Calu3 (cell line): ENCODE results near the gene NTM. TPM values are rescaled to one million over a fixed set of nuclear protein-coding genes. Genes with fewer than 3 reads are reported as not detected.

Source experiments
- BruUV-seq: library from RNA; stranded (reverse); fragments of 400-500 nt; replicated peaks from 2 replicates; lab custom pipeline; 2021; lab: Mats Ljungman, UMichigan
- CTCF ChIA-PET: fragments of 300-600 bp; sonication (Branson Sonifier 250); formaldehyde crosslinking; loops from one replicate; lab custom pipeline; 2022; ENCODE audit warnings: antibody characterized with exemption; lab: Charles Lee
- DNase-seq: peaks from one replicate; pipeline ENCODE4 v3.0.0; 2022
- H3K27ac Mint-ChIP-seq: one replicate; pipeline ENCODE4 v1.8.0; 2022; ENCODE audit warnings: mixed read lengths; ENCODE audit not compliant: unreplicated experiment
- H3K27me3 Mint-ChIP-seq: one replicate; pipeline ENCODE4 v1.8.0; 2022; ENCODE audit warnings: mixed read lengths; ENCODE audit not compliant: unreplicated experiment
- H3K36me3 Mint-ChIP-seq: one replicate; pipeline ENCODE4 v1.8.0; 2022; ENCODE audit warnings: mild to moderate bottlenecking, moderate library complexity, mixed read lengths; ENCODE audit not compliant: insufficient read depth, unreplicated experiment
- H3K4me1 Mint-ChIP-seq: one replicate; pipeline ENCODE4 v1.8.0; 2022; ENCODE audit warnings: mild to moderate bottlenecking, low read depth, mixed read lengths; ENCODE audit not compliant: unreplicated experiment
- H3K4me3 Mint-ChIP-seq: one replicate; pipeline ENCODE4 v1.8.0; 2022; ENCODE audit warnings: mild to moderate bottlenecking, low read depth, moderate library complexity, mixed read lengths; ENCODE audit not compliant: unreplicated experiment
- H3K9me3 Mint-ChIP-seq: one replicate; pipeline ENCODE4 v1.8.0; 2022; ENCODE audit warnings: low read depth, mixed read lengths; ENCODE audit not compliant: unreplicated experiment
- CTCF ChIP-seq: fragments of 200-600 bp; IDR thresholded peaks from one replicate; pipeline ENCODE4 v1.8.0; 2022; ENCODE audit warnings: antibody characterized with exemption; ENCODE audit not compliant: unreplicated experiment
- intact Hi-C: fragments of 100-400 bp; cut with micrococcal nuclease; formaldehyde crosslinking; loops from one replicate; pipeline ENCODE4 v1.10.0; 2022; ENCODE audit not compliant: unreplicated experiment
- total RNA-seq: library from RNA; stranded (reverse); gene quantifications from 2 replicates; pipeline ENCODE4 v1.2.3, GENCODE V29; 2022

Gene NTM
- total RNA-seq, 1 experiment from 2014 or later, result not detected

- no peak for TF ChIP-seq CTCF
- no TSS peak for BruUV-seq
These were observed 724.2 kb downstream of the NTM start for GRCh38 chr11:132094598-132094997.

GRCh38 chr11:132095230-132096131, 725.1 kb downstream of the NTM start:
- no peak for TF ChIP-seq CTCF
- no peak overlapping the region for H3K27ac Mint-ChIP-seq
- CTCF ChIA-PET, result no interaction called here
- no peaks in the 10 kb centered on the region for H3K4me1 Mint-ChIP-seq
- BruUV-seq, result no TSS peak
- no peak overlapping the region for H3K4me3 Mint-ChIP-seq
- H3K36me3 Mint-ChIP-seq, result peaks cover 4% of the 10 kb centered on the region
- H3K27me3 Mint-ChIP-seq, result no peaks in the 10 kb centered on the region
- intact Hi-C loops, result no loop called here
- H3K9me3 Mint-ChIP-seq, result peaks cover 6% of the 10 kb centered on the region
- DNase-seq, result no peak

More at GRCh38 chr11:132094598-132094997, 724.2 kb downstream of the NTM start:
- intact Hi-C loops, result no loop called here
- Mint-ChIP-seq H3K27me3 (no peaks in the 10 kb centered on the region), H3K9me3 (peaks cover 10% of the 10 kb centered on the region), H3K27ac (no peak overlapping the region), H3K4me3 (no peak overlapping the region), H3K4me1 (no peaks in the 10 kb centered on the region), H3K36me3 (peaks cover 4% of the 10 kb centered on the region)
- DNase-seq, result no peak
- CTCF ChIA-PET, result no interaction called here

- DNase-seq, result no peak
- Mint-ChIP-seq H3K27ac (no peak overlapping the region), H3K36me3 (peaks cover 4% of the 10 kb centered on the region), H3K4me3 (no peak overlapping the region), H3K4me1 (no peaks in the 10 kb centered on the region), H3K9me3 (peaks cover 2% of the 10 kb centered on the region), H3K27me3 (no peaks in the 10 kb centered on the region)
- no peak for TF ChIP-seq CTCF
- CTCF ChIA-PET, result no interaction called here
- intact Hi-C loops, result no loop called here
- BruUV-seq, result no TSS peak
These were observed 725.9 kb downstream of the NTM start for GRCh38 chr11:132096132-132096825.

- DNase-seq, result no peak
- CTCF ChIA-PET, result no interaction called here
- TF ChIP-seq CTCF, result no peak
- H3K36me3 Mint-ChIP-seq, result peaks cover 4% of the 10 kb centered on the region
- intact Hi-C loops, result no loop called here
- peaks cover 7% of the 10 kb centered on the region for H3K9me3 Mint-ChIP-seq
- H3K4me3 Mint-ChIP-seq, result no peak overlapping the region
- BruUV-seq, result no TSS peak
- no peak overlapping the region for H3K27ac Mint-ChIP-seq
- H3K27me3 Mint-ChIP-seq, result no peaks in the 10 kb centered on the region
- H3K4me1 Mint-ChIP-seq, result no peaks in the 10 kb centered on the region
These were observed 729.3 kb downstream of the NTM start for GRCh38 chr11:132099692-132100091.
